ENCODE measurements around the gene STX12.
A peak's percentile ranks its signal among the peaks of the same experiment; 100 is the strongest.
"Not testable (repeated sequence)": the region's sequence is repeated elsewhere in the genome, so short reads cannot be mapped to it uniquely, and the experiment has no call there.

The STX12 gene

GRCh38 chr1:27868932-27869718 lies 96.1 kb downstream of the STX12 start:
- DNase-seq (ENCODE audit: low spot score), result peak; percentile 74

- no peak for DNase-seq (ENCODE audit: low spot score)
Measured at GRCh38 chr1:27869719-27870085, 96.7 kb downstream of the STX12 start.

DNA sequence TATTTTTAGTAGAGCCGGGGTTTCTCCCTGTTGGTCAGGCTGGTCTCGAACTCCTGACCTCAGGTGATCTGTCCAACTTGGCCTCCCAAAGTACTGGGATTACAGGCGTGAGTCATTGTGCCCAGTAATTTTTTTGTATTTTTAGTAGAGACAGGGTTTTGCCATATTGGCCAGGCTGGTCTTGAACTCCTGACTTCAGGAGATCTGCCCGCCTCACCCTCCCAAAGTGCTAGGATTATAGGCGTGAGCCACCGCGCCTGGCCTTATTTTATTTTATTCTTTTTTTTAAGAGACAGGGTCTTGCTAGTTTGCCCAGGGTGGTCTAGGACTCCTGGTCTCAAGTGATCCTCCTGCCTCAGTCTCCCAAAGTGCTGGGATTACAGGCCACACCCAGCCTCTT lies 98.1 kb downstream of the STX12 start:
- DNase-seq (ENCODE audit: low spot score), result not testable (repeated sequence)

DNA sequence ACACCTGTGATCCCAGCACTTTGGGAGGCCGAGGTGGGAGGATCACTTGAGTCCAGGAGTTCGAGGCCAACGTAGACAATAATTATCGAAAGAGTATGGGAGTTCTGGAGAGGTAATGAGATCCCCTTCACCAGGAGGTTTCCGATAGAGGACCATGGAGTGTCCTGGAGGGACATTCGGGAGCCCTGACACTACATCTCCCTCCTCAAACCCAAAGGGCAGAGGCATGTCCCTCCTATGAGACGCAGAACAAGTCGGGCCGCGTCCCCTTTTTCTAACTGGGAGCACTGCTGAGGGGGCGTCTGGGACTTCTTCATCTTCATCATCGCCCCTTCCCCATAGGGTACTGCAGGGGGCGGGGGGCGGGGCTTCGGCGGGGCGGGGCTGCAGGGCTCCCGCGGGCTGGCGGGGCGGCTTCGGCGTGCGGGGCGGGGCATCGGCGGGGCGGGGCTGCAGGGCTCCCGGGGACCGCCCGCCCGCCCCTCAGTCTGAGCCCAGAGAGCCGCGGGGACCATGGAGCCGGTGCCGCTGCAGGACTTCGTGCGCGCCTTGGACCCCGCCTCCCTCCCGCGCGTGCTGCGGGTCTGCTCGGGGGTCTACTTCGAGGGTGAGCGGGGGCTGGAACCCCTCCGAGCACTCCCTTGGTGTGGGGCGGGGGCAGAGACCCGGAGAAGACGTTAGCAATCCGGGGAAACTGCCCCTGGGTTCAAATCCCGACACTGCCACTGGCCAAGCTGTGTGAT lies 99.2 kb downstream of the STX12 start, which contains the start of gene THEMIS2:
Gene THEMIS2, plus strand, starts transcription at position 486 of the 743 bp plus-strand sequence. Its CDS starts 28 bp downstream, at position 514.
- peak; percentile 75 for DNase-seq (ENCODE audit: low spot score)

GRCh38 chr1:27872802-27873551 lies 100.0 kb downstream of the STX12 start:
- DNase-seq (ENCODE audit: low spot score), result no peak

DNA sequence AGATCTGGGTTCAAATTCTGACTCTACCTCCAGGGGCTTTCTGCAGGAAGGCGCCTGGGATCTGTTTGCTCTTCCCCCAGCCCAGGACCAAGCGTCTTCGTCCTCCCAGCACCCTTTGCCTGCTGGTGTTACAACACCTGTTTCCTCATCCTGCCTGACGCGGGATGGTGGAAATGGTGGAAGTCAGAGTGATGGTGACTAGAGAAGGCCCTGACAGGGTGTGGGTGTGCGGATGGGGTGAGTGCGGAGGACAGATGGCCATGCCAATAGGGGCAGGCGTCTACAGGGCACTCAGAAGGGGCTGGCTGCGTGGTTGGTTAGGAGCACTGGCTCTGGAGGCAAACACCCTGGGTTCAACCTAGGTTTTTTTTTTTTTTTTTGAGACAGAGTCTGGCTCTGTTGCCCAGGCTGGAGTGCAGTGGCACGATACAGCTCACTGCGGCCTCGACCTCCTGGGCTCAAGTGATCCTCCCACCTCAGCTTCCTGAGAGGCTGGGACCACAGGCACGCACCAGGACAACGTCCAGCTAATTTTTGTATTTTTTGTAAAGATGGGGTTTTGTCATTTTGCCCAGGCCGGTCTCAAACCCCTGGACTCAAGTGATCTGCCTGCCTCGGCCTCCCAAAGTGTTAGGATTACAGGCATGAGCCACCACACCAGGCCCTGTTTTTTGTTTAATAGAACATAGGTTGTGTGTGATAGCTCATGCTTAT lies 100.8 kb downstream of the STX12 start:
- no peak for DNase-seq (ENCODE audit: low spot score)
